Measurements from ENCODE around the gene RNF157. TPM values are rescaled to one million over a fixed set of nuclear protein-coding genes. Genes with fewer than 3 reads are reported as not detected.
A peak's percentile ranks its signal among the peaks of the same experiment; 100 is the strongest.

Gene RNF157
- total and polyA plus RNA-seq, 9 of the 15 experiments (the other 6 are each of a cell fraction or from before 2014, with no cell fraction given) = 8.1 to 31.7 (median 20.8) TPM

DNA sequence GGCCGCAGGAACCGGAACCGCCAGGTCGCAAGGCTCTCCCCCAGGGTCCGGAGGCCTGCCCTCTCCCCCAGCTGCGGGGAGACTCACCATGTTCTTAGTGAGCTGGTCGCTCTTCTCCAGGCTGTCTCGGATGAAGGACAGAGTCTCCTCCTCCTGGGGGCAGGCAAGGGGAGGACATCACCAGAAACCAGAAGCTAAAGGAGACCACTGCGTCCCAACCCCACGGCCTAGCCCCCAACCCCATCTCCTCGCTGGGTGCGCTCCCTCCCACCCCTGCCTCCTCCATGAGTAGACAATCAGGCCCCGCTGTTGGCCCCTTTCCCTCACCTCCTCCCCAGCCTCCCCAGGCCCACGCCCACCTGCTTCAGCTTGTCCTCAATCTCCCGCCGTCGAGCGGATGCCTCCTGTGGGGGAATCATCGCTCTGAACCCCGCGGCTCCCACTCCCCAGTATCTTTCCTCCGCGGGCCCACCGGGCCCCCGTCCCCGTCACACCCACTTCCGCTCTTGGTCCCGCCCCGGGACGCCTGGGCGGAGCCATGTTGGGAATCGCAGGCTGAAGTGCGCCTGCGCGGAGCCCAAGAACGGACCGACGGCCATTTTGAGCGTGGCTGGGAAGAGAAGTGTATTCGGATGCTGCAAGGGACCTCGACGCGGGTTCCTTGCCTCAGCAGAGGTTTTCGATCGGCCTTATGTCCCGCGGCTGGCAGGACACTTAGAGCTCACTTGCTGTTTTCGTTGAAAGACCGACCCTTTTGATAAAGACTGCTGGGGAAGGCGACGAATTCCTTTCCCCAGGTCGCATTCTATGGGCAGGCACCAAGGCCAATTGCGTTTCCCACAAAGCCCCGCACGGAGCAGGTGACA lies 136.8 kb downstream of the RNF157 start, which contains the start of gene EXOC7 (continued):
- TF ChIP-seq ZBTB26 (CRISPR knock-in tag; IDR thresholded peaks at IDR 0.05) = no peak
- 0 out of 2 replicates have a peak, but pooled peaks have one; percentile 23 for TF ChIP-seq OTX1 (CRISPR knock-in tag; IDR thresholded peaks at IDR 0.05)
- no peak for TF ChIP-seq TBL1XR1 (IDR thresholded peaks at IDR 0.05; ENCODE audit: low read length in 2 of 2)
- TF ChIP-seq MTA1 (IDR thresholded peaks at IDR 0.05; ENCODE audit: borderline replicate concordance) = no peak
- peak; percentile 61 to 83; a peak in 3 of 4 replicates for TF ChIP-seq MAZ (CRISPR knock-in tag; conservative IDR thresholded peaks at IDR 0.05 in 1 of 2, IDR thresholded peaks at IDR 0.05 in 1 of 2)
- TF ChIP-seq USF1 (CRISPR knock-in tag; IDR thresholded peaks at IDR 0.05) = peak; percentile 41; the same call in 1 of the 2 replicates
- no peak for TF ChIP-seq XRCC4 (IDR thresholded peaks at IDR 0.05; ENCODE audit: extremely low read depth, insufficient read depth, insufficient read length)
- TF ChIP-seq NFRKB (IDR thresholded peaks at IDR 0.05; ENCODE audit: low read depth) = peak; percentile 77
- 0 out of 2 replicates have a peak, but pooled peaks have one; percentile 25 for TF ChIP-seq NCOA1 (IDR thresholded peaks at IDR 0.05; ENCODE audit: low read depth)
- no peak for TF ChIP-seq MAX (CRISPR knock-in tag; IDR thresholded peaks at IDR 0.05)
- TF ChIP-seq ZNF76 (CRISPR knock-in tag; IDR thresholded peaks at IDR 0.05; ENCODE audit: borderline replicate concordance) = no peak
- TF ChIP-seq NCOA6 (IDR thresholded peaks at IDR 0.05) = no peak
- no peak; the same call in 1 of the 2 replicates for TF ChIP-seq POLR2H (tag; IDR thresholded peaks at IDR 0.05; ENCODE audit: low read depth)
- TF ChIP-seq SUPT5H (IDR thresholded peaks at IDR 0.05) = peak; percentile 83
- no peak for TF ChIP-seq CBFA2T2 (conservative IDR thresholded peaks at IDR 0.05)
- TF ChIP-seq HMGN3 (IDR thresholded peaks at IDR 0.05; ENCODE audit: borderline replicate concordance, extremely low read depth, insufficient read length, low read depth, low read length) = peak; percentile 76
- peak; percentile 83 for TF ChIP-seq ETV5 (CRISPR knock-in tag; IDR thresholded peaks at IDR 0.05; ENCODE audit: low read depth)
- no peak for TF ChIP-seq GMEB1 (CRISPR knock-in tag; IDR thresholded peaks at IDR 0.05)
- TF ChIP-seq TBP (optimal IDR thresholded peaks at IDR 0.05; ENCODE audit: low read depth, low read length) = peak; percentile 67
- TF ChIP-seq, protein P1, sequence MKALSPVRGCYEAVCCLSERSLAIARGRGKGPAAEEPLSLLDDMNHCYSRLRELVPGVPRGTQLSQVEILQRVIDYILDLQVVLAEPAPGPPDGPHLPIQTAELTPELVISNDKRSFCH (CRISPR knock-in tag; IDR thresholded peaks at IDR 0.05) = no peak
- TF ChIP-seq, protein P1 (tag; IDR thresholded peaks at IDR 0.05) = peak; percentile 86
- no peak for TF ChIP-seq JUNB (CRISPR knock-in tag; conservative IDR thresholded peaks at IDR 0.05)
- TF ChIP-seq MAFF (IDR thresholded peaks at IDR 0.05; ENCODE audit: low read length) = no peak
- TF ChIP-seq SP1 (CRISPR knock-in tag; IDR thresholded peaks at IDR 0.05) = peak; percentile 71
